Measurements from ENCODE around the gene PRMT1.

GRCh38 chr19:49700563-49700962, 23.5 kb downstream of the PRMT1 start:
- no peak for TF ChIP-seq CTCF (IDR thresholded peaks at IDR 0.05)
- TF ChIP-seq POLR2A (IDR thresholded peaks at IDR 0.05), result no peak
